ENCODE measurements around the gene CCDC63. TPM values are rescaled to one million over a fixed set of nuclear protein-coding genes. Genes with fewer than 3 reads are reported as not detected.

Gene CCDC63
- total and polyA plus RNA-seq, 2 donors (not counting 1 experiment from before 2014, with no cell fraction given): not detected

DNA sequence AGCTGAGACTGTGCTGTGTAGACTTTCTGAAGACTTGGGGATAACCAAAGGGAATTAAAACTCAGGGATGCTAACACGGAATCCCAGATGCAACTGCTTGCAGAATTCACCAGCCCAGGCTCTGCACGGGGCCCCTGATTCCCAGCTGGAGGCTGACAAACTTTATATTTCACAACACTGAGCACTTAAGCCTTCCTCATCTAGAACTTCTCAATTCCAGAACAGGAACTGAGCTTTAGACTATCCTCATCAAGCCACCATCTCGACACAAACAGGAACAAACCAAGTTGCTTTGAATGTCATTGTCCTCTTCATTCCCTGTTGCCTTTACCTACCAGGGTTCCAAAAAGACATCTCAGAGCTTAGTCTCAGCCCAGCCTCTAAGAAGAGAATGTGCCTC, 22.2 kb downstream of the CCDC63 start:
- Histone ChIP-seq H2AFZ (ENCODE audit: low read length) (no peak overlapping the region), H3K9ac (ENCODE audit: insufficient read depth, low read length) (no peak overlapping the region), H3K36me3 (ENCODE audit: control insufficient read depth, insufficient read depth, low read length) (no peaks in the 10 kb centered on the region), H3K4me2 (ENCODE audit: extremely low read depth, insufficient read depth, low read length) (no peak overlapping the region), H3K4me1 (ENCODE audit: control insufficient read depth, extremely low read depth, insufficient read depth, low read length) (no peaks in the 10 kb centered on the region), H3K27ac (ENCODE audit: insufficient read depth, low read length) (no peak overlapping the region), H3K27me3 (ENCODE audit: control insufficient read depth, insufficient read depth, low read length) (no peaks in the 10 kb centered on the region), H3K79me2 (ENCODE audit: control insufficient read depth, insufficient read depth, low read length) (no peaks in the 10 kb centered on the region), H3K9me3 (ENCODE audit: control insufficient read depth, insufficient read depth, low read depth, low read length) (no peaks in the 10 kb centered on the region), H4K20me1 (ENCODE audit: control insufficient read depth, extremely low read depth, insufficient read depth, low read length) (no peaks in the 10 kb centered on the region), H3K4me3 (replicated peaks in 1 of 4; ENCODE audit: control extremely low read depth in 1 of 4, insufficient read depth in 1 of 4, low read depth in 3 of 4, low read length in 4 of 4) (no peak overlapping the region)
- TF ChIP-seq, protein P1, sequence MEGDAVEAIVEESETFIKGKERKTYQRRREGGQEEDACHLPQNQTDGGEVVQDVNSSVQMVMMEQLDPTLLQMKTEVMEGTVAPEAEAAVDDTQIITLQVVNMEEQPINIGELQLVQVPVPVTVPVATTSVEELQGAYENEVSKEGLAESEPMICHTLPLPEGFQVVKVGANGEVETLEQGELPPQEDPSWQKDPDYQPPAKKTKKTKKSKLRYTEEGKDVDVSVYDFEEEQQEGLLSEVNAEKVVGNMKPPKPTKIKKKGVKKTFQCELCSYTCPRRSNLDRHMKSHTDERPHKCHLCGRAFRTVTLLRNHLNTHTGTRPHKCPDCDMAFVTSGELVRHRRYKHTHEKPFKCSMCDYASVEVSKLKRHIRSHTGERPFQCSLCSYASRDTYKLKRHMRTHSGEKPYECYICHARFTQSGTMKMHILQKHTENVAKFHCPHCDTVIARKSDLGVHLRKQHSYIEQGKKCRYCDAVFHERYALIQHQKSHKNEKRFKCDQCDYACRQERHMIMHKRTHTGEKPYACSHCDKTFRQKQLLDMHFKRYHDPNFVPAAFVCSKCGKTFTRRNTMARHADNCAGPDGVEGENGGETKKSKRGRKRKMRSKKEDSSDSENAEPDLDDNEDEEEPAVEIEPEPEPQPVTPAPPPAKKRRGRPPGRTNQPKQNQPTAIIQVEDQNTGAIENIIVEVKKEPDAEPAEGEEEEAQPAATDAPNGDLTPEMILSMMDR (conservative IDR thresholded peaks at IDR 0.05 in 1 of 2, IDR thresholded peaks at IDR 0.05 in 1 of 2; ENCODE audit: low read depth in 1 of 2, low read length in 2 of 2): no peak
- no peak for TF ChIP-seq EZH2 (IDR thresholded peaks at IDR 0.05; ENCODE audit: low read length, missing control alignments)
- DNase-seq (ENCODE audit: low read depth in 2 of 2): no peak

DNA sequence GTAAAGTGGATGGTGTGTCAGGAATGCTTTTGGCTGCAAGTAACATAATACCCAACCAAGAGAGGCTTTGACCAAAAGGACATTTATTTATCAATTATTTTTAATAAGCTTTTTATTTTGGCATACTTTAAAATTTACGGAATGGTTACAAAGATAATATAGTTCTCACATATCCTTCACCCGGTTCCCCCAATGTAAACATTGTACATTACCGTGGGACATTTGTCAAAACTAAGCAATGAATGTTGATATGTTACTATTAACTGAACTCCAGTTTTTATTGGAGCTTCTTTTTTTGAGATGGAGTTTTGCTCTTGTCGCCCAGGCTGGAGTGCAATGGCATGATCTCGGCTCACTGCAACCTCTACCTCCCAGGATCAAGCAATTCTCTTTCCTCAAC, 23.0 kb downstream of the CCDC63 start:
- H3K4me3 ChIP-seq (replicated peaks in 1 of 4; ENCODE audit: control extremely low read depth in 1 of 4, insufficient read depth in 1 of 4, low read depth in 3 of 4, low read length in 4 of 4): no peak overlapping the region
- no peak overlapping the region for H3K4me2 ChIP-seq (ENCODE audit: extremely low read depth, insufficient read depth, low read length)
- no peak for DNase-seq (ENCODE audit: low read depth in 2 of 2)
- H3K4me1 ChIP-seq (ENCODE audit: control insufficient read depth, extremely low read depth, insufficient read depth, low read length): no peaks in the 10 kb centered on the region
- H4K20me1 ChIP-seq (ENCODE audit: control insufficient read depth, extremely low read depth, insufficient read depth, low read length): no peaks in the 10 kb centered on the region
- H2AFZ ChIP-seq (ENCODE audit: low read length): no peak overlapping the region
- TF ChIP-seq, protein P1 (conservative IDR thresholded peaks at IDR 0.05 in 1 of 2, IDR thresholded peaks at IDR 0.05 in 1 of 2; ENCODE audit: low read depth in 1 of 2, low read length in 2 of 2): no peak
- TF ChIP-seq EZH2 (IDR thresholded peaks at IDR 0.05; ENCODE audit: low read length, missing control alignments): no peak
- no peak overlapping the region for H3K27ac ChIP-seq (ENCODE audit: insufficient read depth, low read length)
- no peaks in the 10 kb centered on the region for H3K27me3 ChIP-seq (ENCODE audit: control insufficient read depth, insufficient read depth, low read length)
- H3K9ac ChIP-seq (ENCODE audit: insufficient read depth, low read length): no peak overlapping the region
- no peaks in the 10 kb centered on the region for H3K9me3 ChIP-seq (ENCODE audit: control insufficient read depth, insufficient read depth, low read depth, low read length)
- no peaks in the 10 kb centered on the region for H3K79me2 ChIP-seq (ENCODE audit: control insufficient read depth, insufficient read depth, low read length)
- no peaks in the 10 kb centered on the region for H3K36me3 ChIP-seq (ENCODE audit: control insufficient read depth, insufficient read depth, low read length)

DNA sequence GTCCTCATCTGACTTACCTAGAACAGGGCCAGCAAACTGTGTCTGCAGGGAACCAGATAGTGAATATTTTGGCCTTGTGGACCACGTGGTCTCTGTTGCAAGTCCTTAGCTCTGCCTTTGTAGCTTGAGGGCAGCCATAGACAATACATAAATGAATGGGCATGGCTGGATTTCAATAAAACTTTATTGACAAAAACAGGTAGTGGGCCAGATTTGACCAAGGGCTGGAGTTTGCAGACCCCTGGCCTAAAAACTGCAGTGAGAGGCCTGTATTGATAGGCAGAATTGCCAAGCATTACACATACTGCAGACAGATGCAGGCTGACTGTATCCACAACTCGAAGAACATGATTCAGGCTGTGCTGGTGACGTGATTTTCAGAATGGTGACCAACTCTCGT, 25.3 kb downstream of the CCDC63 start:
- H3K36me3 ChIP-seq (ENCODE audit: control insufficient read depth, insufficient read depth, low read length): no peaks in the 10 kb centered on the region
- H3K79me2 ChIP-seq (ENCODE audit: control insufficient read depth, insufficient read depth, low read length): no peaks in the 10 kb centered on the region
- H3K4me3 ChIP-seq (replicated peaks in 1 of 4; ENCODE audit: control extremely low read depth in 1 of 4, insufficient read depth in 1 of 4, low read depth in 3 of 4, low read length in 4 of 4): no peak overlapping the region
- no peaks in the 10 kb centered on the region for H3K27me3 ChIP-seq (ENCODE audit: control insufficient read depth, insufficient read depth, low read length)
- H3K9ac ChIP-seq (ENCODE audit: insufficient read depth, low read length): no peak overlapping the region
- H3K9me3 ChIP-seq (ENCODE audit: control insufficient read depth, insufficient read depth, low read depth, low read length): no peaks in the 10 kb centered on the region
- no peaks in the 10 kb centered on the region for H4K20me1 ChIP-seq (ENCODE audit: control insufficient read depth, extremely low read depth, insufficient read depth, low read length)
- TF ChIP-seq, protein P1 (conservative IDR thresholded peaks at IDR 0.05 in 1 of 2, IDR thresholded peaks at IDR 0.05 in 1 of 2; ENCODE audit: low read depth in 1 of 2, low read length in 2 of 2): no peak
- TF ChIP-seq EZH2 (IDR thresholded peaks at IDR 0.05; ENCODE audit: low read length, missing control alignments): no peak
- DNase-seq (ENCODE audit: low read depth in 2 of 2): no peak
- no peaks in the 10 kb centered on the region for H3K4me1 ChIP-seq (ENCODE audit: control insufficient read depth, extremely low read depth, insufficient read depth, low read length)
- no peak overlapping the region for H3K27ac ChIP-seq (ENCODE audit: insufficient read depth, low read length)
- H3K4me2 ChIP-seq (ENCODE audit: extremely low read depth, insufficient read depth, low read length): no peak overlapping the region
- H2AFZ ChIP-seq (ENCODE audit: low read length): no peak overlapping the region

All from fibroblast of lung (primary cell).